Thyroid gland (tissue), 4 donors: ENCODE data around the gene FGF16.

Experiments
- CTCF ChIP-seq, 6 experiments: fragments of 200-600 bp in 3 of 6; fragments of 450-650 bp in 3 of 6; sonication (generic) in 3 of 6; IDR thresholded peaks; one replicate each; pipeline ENCODE4 v1.5.1; 2016 to 2019; ENCODE audit warnings: antibody characterized with exemption in 6 of 6, mild to moderate bottlenecking in 2 of 6, inconsistent platforms in 1 of 6, moderate library complexity in 1 of 6
- POLR2A ChIP-seq, 2 donors: fragments of 450-650 bp; IDR thresholded peaks; one replicate each; pipeline ENCODE4 v1.6.1; 2017; ENCODE audit warnings: antibody characterized with exemption in 2 of 2, mild to moderate bottlenecking in 2 of 2, moderate library complexity in 1 of 2

GRCh38 chrX:77436682-77437081, 10.5 kb upstream of the FGF16 start:
- TF ChIP-seq POLR2A (IDR thresholded peaks at IDR 0.05) (no peak), CTCF (IDR thresholded peaks at IDR 0.05) (no peak)
